Astrocyte of the hippocampus (primary cell): ENCODE results near the gene RBM45.

ENCODE experiments used
- DNase-seq: peaks from one replicate; pipeline ENCODE4 v3.0.0; 2011; ENCODE audit warnings: low read depth, low spot score

Gene RBM45

GRCh38 chr2:178159966-178160365 lies 47.7 kb downstream of the RBM45 start:
- DNase-seq: no peak

GRCh38 chr2:178160601-178161000 lies 48.4 kb downstream of the RBM45 start:
- DNase-seq: no peak

- DNase-seq: no peak
Measured at GRCh38 chr2:178163395-178163794, 51.2 kb downstream of the RBM45 start.

- no peak for DNase-seq
Measured at GRCh38 chr2:178163911-178164310, 51.7 kb downstream of the RBM45 start.

- DNase-seq: no peak
Measured at GRCh38 chr2:178173657-178174056, 61.4 kb downstream of the RBM45 start.

- DNase-seq: peak; percentile 23
Measured at GRCh38 chr2:178177066-178177679, 64.9 kb downstream of the RBM45 start.
